Neural crest cell (in vitro differentiated cells): ENCODE results near the gene NHLH2. TPM values are rescaled to one million over a fixed set of nuclear protein-coding genes. Genes with fewer than 3 reads are reported as not detected.

Experiments used
- DNase-seq: peaks from one replicate; pipeline ENCODE4 v3.0.0; 2021; ENCODE audit warnings: low read depth, mixed read lengths, low spot score
- H3K27ac Mint-ChIP-seq: one replicate; pipeline ENCODE4 v1.8.0; 2021; ENCODE audit warnings: mild to moderate bottlenecking, mixed read lengths; ENCODE audit not compliant: unreplicated experiment
- H3K27me3 Mint-ChIP-seq: 2 replicates; pipeline ENCODE4 v1.8.0; 2021; ENCODE audit warnings: low read depth, mild to moderate bottlenecking, mixed read lengths
- H3K36me3 Mint-ChIP-seq: 2 replicates; pipeline ENCODE4 v1.8.0; 2021; ENCODE audit warnings: low read depth, mild to moderate bottlenecking, mixed read lengths
- H3K4me1 Mint-ChIP-seq: 2 replicates; pipeline ENCODE4 v1.8.0; 2021; ENCODE audit warnings: mixed read lengths
- H3K4me3 Mint-ChIP-seq: one replicate; pipeline ENCODE4 v1.8.0; 2021; ENCODE audit warnings: mild to moderate bottlenecking, mixed read lengths
- H3K9me3 Mint-ChIP-seq: 2 replicates; pipeline ENCODE4 v1.8.0; 2021; ENCODE audit warnings: mixed read lengths
- CTCF ChIP-seq: fragments of 200-600 bp; sonication (generic); conservative IDR thresholded peaks from 2 replicates; pipeline ENCODE4 v1.5.0; 2021; ENCODE audit warnings: antibody characterized with exemption, mild to moderate bottlenecking
- total RNA-seq: library from RNA; stranded (reverse); gene quantifications from 2 replicates; pipeline ENCODE4 v1.2.1, GENCODE V29; 2021

NHLH2 gene
- total RNA-seq, 1 donor from 2014 or later: 8.4 TPM

- no peaks in the 10 kb centered on the region for H3K9me3 Mint-ChIP-seq
- H3K27me3 Mint-ChIP-seq: peaks cover under 1% of the 10 kb centered on the region
- no peak overlapping the region for H3K27ac Mint-ChIP-seq
- no peak overlapping the region for H3K4me3 Mint-ChIP-seq
- no peaks in the 10 kb centered on the region for H3K36me3 Mint-ChIP-seq
- TF ChIP-seq CTCF: no peak
- H3K4me1 Mint-ChIP-seq: peaks cover 4% of the 10 kb centered on the region
- no peak for DNase-seq
These were observed 39.1 kb upstream of the NHLH2 start for GRCh38 chr1:115879977-115880376.

GRCh38 chr1:115877511-115877910 is 36.6 kb upstream of the NHLH2 start:
- H3K9me3 Mint-ChIP-seq: no peaks in the 10 kb centered on the region
- no peaks in the 10 kb centered on the region for H3K36me3 Mint-ChIP-seq
- peaks cover 10% of the 10 kb centered on the region for H3K27me3 Mint-ChIP-seq
- no peak for TF ChIP-seq CTCF
- H3K4me1 Mint-ChIP-seq: peaks cover 4% of the 10 kb centered on the region
- no peak overlapping the region for H3K4me3 Mint-ChIP-seq
- H3K27ac Mint-ChIP-seq: no peak overlapping the region
- no peak for DNase-seq

DNA sequence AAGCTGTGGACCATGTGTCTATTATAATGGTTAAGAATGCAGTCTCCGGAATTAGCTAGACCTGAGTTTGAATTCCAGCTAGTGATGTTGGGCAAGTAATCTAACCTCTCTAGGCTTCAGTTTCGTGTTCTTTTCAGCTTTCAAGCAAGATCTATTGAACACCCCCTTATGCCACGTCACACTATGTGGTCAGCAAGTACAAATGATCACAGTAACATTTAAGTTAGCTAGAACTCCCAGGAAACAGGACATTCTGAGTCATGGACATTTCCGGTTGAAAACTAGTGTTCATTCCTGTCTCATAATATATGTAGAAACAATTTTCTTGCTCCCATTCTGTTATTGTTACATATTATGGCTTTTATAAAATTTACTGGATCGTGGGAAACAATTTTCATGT is 34.0 kb upstream of the NHLH2 start:
- H3K4me1 Mint-ChIP-seq: peaks cover 4% of the 10 kb centered on the region
- H3K9me3 Mint-ChIP-seq: no peaks in the 10 kb centered on the region
- no peak overlapping the region for H3K27ac Mint-ChIP-seq
- H3K36me3 Mint-ChIP-seq: no peaks in the 10 kb centered on the region
- no peak for DNase-seq
- TF ChIP-seq CTCF: no peak
- H3K4me3 Mint-ChIP-seq: no peak overlapping the region
- H3K27me3 Mint-ChIP-seq: peaks cover 14% of the 10 kb centered on the region

- DNase-seq: no peak
- Mint-ChIP-seq H3K9me3 (no peaks in the 10 kb centered on the region), H3K27me3 (peaks cover 14% of the 10 kb centered on the region), H3K36me3 (no peaks in the 10 kb centered on the region), H3K27ac (no peak overlapping the region), H3K4me1 (peaks cover 4% of the 10 kb centered on the region), H3K4me3 (no peak overlapping the region)
- no peak for TF ChIP-seq CTCF
These were observed 33.6 kb upstream of the NHLH2 start for GRCh38 chr1:115874497-115874896.

DNA sequence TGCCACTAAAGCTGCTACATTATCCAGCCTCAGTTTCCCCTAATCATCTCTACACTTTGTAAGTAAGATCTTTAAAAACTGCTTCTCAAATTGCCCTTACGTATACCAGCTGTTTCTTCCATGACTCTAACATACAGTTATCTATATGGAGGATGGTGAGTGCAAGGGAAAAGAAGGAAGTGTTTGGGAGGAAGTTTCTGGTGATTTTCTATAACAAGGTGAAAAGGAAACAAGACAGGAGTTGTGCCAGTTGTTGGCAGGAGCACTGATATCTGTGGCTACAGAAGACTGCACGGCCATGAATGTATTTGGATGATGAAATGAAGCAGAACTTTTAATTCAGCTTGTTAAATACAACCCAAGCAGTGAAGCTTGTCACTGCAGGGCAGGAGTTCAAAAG is 32.3 kb upstream of the NHLH2 start:
- Mint-ChIP-seq H3K9me3 (no peaks in the 10 kb centered on the region), H3K27ac (no peak overlapping the region), H3K36me3 (no peaks in the 10 kb centered on the region), H3K27me3 (peaks cover 14% of the 10 kb centered on the region), H3K4me3 (no peak overlapping the region), H3K4me1 (peaks cover 4% of the 10 kb centered on the region)
- DNase-seq: no peak
- no peak for TF ChIP-seq CTCF

GRCh38 chr1:115869064-115869463 is 28.1 kb upstream of the NHLH2 start:
- Mint-ChIP-seq H3K27ac (no peak overlapping the region), H3K9me3 (no peaks in the 10 kb centered on the region), H3K4me1 (no peaks in the 10 kb centered on the region), H3K36me3 (no peaks in the 10 kb centered on the region), H3K4me3 (no peak overlapping the region), H3K27me3 (peaks cover 11% of the 10 kb centered on the region)
- no peak for DNase-seq
- TF ChIP-seq CTCF: no peak
